ENCODE results near the gene XBP1.
"Not testable (repeated sequence)": the region's sequence is repeated elsewhere in the genome, so short reads cannot be mapped to it uniquely, and the experiment has no call there.

Gene XBP1

DNA sequence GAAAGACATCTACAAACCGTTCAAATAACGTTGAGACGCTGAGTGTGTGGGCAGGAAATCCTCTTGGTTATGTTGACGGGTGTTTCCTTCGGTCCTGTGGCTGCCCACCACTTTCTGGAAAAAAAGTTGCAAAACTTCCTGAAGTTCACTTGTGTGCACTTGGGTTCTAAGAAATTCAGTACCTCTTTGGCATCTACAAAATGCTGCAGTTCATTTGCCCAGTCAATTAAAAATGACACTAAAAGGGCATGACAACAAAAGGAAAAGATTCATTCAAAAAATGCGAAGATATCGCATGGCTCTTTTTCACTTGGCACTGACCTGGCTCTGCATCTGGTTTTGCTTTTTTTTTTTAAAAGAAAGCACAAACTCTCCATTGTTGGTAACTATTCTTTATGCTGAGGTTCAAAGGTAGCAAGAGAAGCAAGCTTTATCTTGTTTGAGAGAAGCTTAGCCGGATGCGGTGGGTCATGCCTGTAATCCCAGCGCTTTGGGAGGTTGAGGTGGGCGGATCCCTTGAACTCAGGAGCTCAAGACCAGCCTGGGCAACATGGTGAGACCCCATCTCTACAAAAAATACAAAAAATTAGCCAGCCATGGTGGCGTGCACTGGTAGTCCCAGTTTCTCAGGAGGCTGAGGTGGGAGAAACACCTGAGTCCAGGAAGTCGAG lies 10.6 kb upstream of the XBP1 start:
- TF ChIP-seq, protein P1, sequence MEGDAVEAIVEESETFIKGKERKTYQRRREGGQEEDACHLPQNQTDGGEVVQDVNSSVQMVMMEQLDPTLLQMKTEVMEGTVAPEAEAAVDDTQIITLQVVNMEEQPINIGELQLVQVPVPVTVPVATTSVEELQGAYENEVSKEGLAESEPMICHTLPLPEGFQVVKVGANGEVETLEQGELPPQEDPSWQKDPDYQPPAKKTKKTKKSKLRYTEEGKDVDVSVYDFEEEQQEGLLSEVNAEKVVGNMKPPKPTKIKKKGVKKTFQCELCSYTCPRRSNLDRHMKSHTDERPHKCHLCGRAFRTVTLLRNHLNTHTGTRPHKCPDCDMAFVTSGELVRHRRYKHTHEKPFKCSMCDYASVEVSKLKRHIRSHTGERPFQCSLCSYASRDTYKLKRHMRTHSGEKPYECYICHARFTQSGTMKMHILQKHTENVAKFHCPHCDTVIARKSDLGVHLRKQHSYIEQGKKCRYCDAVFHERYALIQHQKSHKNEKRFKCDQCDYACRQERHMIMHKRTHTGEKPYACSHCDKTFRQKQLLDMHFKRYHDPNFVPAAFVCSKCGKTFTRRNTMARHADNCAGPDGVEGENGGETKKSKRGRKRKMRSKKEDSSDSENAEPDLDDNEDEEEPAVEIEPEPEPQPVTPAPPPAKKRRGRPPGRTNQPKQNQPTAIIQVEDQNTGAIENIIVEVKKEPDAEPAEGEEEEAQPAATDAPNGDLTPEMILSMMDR (conservative IDR thresholded peaks at IDR 0.05; ENCODE audit: low read length): no peak
- no peak for TF ChIP-seq EZH2phosphoT487 (IDR thresholded peaks at IDR 0.05; ENCODE audit: borderline replicate concordance)
- Histone ChIP-seq H4K20me1 (ENCODE audit: insufficient read depth, low read length, poor library complexity, severe bottlenecking) (no peaks in the 10 kb centered on the region), H3K4me2 (ENCODE audit: low read depth, low read length, poor library complexity, severe bottlenecking) (peak overlapping the region; percentile 85), H3F3A (ENCODE audit: low read depth) (peaks cover 29% of the 10 kb centered on the region), H3K79me2 (ENCODE audit: insufficient read depth, low read length) (peaks cover 30% of the 10 kb centered on the region), H3K9me2 (replicated peaks; ENCODE audit: low read depth, low read length) (no peaks in the 10 kb centered on the region), H3K36me3 (ENCODE audit: insufficient read depth, low read length) (no peaks in the 10 kb centered on the region), H2AFZ (ENCODE audit: low read length) (no peak overlapping the region), H3K4me3 (ENCODE audit: low read length, poor library complexity, severe bottlenecking) (peak overlapping the region; percentile 68), H3K9ac (ENCODE audit: low read depth, low read length, poor library complexity, severe bottlenecking) (peak overlapping the region; percentile 89), H3K9me3 (ENCODE audit: insufficient read depth, low read depth, low read length) (no peaks in the 10 kb centered on the region), H3K27me3 (ENCODE audit: insufficient read depth, low read length, poor library complexity, severe bottlenecking) (no peaks in the 10 kb centered on the region), H3K4me1 (ENCODE audit: insufficient read depth, low read length, poor library complexity, severe bottlenecking) (peaks cover 74% of the 10 kb centered on the region)

DNA sequence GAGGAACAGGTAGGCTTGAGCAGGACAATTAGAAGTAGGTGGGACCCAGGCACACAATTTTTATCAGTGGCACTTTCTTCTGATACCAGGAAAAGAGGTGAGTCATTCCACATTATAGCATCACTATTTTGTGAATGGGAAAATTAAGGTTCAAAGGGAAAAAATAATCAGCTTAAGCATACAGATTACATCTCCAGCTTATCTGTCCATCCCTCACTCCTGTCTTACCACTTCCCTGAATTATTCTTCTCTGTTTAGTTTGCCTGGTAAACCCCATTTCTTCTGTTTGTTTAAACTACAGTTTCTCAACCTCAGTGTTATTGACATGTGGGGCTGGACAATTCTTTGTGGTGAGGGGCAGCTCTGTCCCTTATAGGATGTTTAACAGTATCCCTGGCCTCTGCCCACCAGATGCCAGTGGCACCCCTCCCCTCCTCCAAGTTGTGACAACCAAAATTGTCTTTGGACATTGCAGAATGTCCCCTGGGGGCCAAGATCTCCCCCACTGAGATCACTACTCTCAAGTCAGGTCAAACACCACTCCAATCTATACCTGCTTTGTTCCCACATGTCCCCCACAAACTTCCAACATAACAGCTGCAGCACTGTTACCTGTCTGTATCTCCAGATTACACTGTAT lies 8.5 kb upstream of the XBP1 start:
- Histone ChIP-seq H3K4me3 (ENCODE audit: low read length, poor library complexity, severe bottlenecking) (peak overlapping the region; percentile 3), H3K9me3 (ENCODE audit: insufficient read depth, low read depth, low read length) (no peaks in the 10 kb centered on the region), H3K4me2 (ENCODE audit: low read depth, low read length, poor library complexity, severe bottlenecking) (peak overlapping the region; percentile 85), H3K36me3 (ENCODE audit: insufficient read depth, low read length) (no peaks in the 10 kb centered on the region), H3K9me2 (replicated peaks; ENCODE audit: low read depth, low read length) (no peaks in the 10 kb centered on the region), H3K9ac (ENCODE audit: low read depth, low read length, poor library complexity, severe bottlenecking) (peak overlapping the region; percentile 89), H2AFZ (ENCODE audit: low read length) (no peak overlapping the region), H4K20me1 (ENCODE audit: insufficient read depth, low read length, poor library complexity, severe bottlenecking) (no peaks in the 10 kb centered on the region), H3K27me3 (ENCODE audit: insufficient read depth, low read length, poor library complexity, severe bottlenecking) (no peaks in the 10 kb centered on the region), H3K4me1 (ENCODE audit: insufficient read depth, low read length, poor library complexity, severe bottlenecking) (peaks cover 55% of the 10 kb centered on the region), H3F3A (ENCODE audit: low read depth) (peaks cover 29% of the 10 kb centered on the region), H3K79me2 (ENCODE audit: insufficient read depth, low read length) (peaks cover 38% of the 10 kb centered on the region)
- TF ChIP-seq, protein P1 (conservative IDR thresholded peaks at IDR 0.05; ENCODE audit: low read length): no peak
- no peak for TF ChIP-seq EZH2phosphoT487 (IDR thresholded peaks at IDR 0.05; ENCODE audit: borderline replicate concordance)

DNA sequence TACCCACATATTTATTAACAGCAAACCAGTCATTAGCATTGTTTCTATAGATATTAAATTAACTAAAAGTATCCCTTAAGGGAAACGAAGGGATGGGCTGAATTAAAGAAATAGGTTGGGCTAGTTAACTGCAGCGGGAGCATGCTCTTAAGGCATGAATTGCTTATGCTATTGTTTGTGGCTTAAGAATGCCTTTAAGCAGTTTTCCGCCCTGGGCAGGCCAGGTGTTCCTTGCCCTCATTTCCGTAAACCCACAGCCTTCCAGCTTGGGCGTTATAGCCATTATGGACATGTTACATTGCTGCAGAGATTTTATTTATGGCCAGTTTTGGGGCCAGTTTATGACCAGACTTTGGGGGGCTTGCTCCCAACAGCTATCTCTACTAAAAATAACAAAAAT lies 5.1 kb upstream of the XBP1 start:
- not testable (repeated sequence) for H3K36me3 ChIP-seq (ENCODE audit: insufficient read depth, low read length); H3K27me3 ChIP-seq (ENCODE audit: insufficient read depth, low read length, poor library complexity, severe bottlenecking); H3K9me3 ChIP-seq (ENCODE audit: insufficient read depth, low read depth, low read length); H3K4me3 ChIP-seq (ENCODE audit: low read length, poor library complexity, severe bottlenecking); H3F3A ChIP-seq (ENCODE audit: low read depth); H3K4me2 ChIP-seq (ENCODE audit: low read depth, low read length, poor library complexity, severe bottlenecking); H4K20me1 ChIP-seq (ENCODE audit: insufficient read depth, low read length, poor library complexity, severe bottlenecking); H3K9ac ChIP-seq (ENCODE audit: low read depth, low read length, poor library complexity, severe bottlenecking); H3K9me2 ChIP-seq (replicated peaks; ENCODE audit: low read depth, low read length); H2AFZ ChIP-seq (ENCODE audit: low read length)
- Histone ChIP-seq H3K79me2 (ENCODE audit: insufficient read depth, low read length) (peaks cover 64% of the 10 kb centered on the region), H3K4me1 (ENCODE audit: insufficient read depth, low read length, poor library complexity, severe bottlenecking) (peaks cover 46% of the 10 kb centered on the region)

All from Loucy (cell line).